Activated T-cell treated with anti-CD3 and anti-CD28 coated beads, Interleukin-2, amount 50 U/mL, for 48 hours (primary cell): ENCODE measurements around the gene SNAPC3.

ENCODE experiments used
- DNase-seq, 2 experiments: peaks; one replicate each; pipeline ENCODE4 v3.0.0-alpha.2; 2020

SNAPC3 gene

GRCh38 chr9:15498246-15498995, 75.7 kb downstream of the SNAPC3 start:
- no peak for DNase-seq

GRCh38 chr9:15499139-15499538, 76.5 kb downstream of the SNAPC3 start:
- DNase-seq, result no peak

DNA sequence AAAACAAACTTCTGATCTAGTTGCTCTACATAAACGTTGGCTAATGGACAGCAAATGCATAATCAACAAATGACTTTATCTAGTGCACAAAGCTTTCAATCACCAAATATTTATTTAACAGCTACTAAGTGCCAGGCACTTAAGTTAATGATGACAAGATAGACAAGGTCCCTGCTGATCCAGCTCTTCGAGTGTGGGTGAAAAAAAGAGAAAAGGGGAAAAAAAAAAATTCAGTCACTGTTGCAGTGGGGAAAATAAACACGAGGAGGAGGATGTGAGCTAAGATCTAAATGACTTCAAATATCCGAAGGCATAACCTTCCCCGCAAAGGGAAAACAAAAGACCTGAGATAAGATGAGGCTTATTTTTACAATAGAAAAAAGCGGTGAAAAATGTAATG, 78.5 kb downstream of the SNAPC3 start:
- no peak for DNase-seq

DNA sequence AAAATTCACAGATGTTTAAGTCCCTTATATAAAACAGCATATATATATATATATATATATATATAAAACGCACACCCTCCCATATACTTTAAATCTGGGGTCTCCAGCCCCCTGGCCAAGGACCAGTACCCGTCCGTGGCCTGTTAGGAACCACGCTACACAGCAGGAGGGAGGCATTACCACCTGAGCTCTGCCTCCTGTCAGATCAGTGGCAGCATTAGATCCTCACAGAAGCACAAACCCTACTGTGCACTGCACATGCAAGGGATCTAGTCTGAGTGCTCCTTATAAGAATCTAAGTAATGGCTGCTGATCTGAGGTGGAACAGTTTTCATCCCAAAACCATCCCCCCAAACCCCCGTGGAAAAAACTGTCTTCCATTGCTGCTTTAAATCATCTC, 79.1 kb downstream of the SNAPC3 start:
- no peak for DNase-seq

DNA sequence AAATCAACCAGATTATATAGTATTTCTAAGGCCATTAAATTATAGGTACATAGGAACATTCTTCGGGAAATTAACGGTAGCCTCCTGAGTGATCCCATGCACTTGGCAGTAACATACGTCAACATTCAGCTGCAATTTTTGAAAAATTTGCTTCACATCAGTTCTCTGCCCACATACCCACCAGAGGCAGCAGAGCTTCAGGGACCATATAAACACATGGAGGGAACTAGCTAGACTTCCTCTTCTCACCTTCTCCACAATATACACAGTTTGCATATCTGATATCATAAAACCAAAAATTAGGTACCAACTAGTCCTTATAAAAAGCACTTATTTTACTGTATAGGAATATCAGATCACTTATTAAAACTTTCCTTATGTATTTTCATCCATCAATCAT, 83.2 kb downstream of the SNAPC3 start:
- DNase-seq, result no peak

GRCh38 chr9:15509931-15510788, 87.5 kb downstream of the SNAPC3 start:
- peak; percentile 69 to 75 for DNase-seq

- DNase-seq, result peak; percentile 89 to 91
Measured at GRCh38 chr9:15510789-15511575, 88.3 kb downstream of the SNAPC3 start, which contains the start of gene PSIP1. Gene PSIP1, minus strand, starts transcription at chr9:15510970. Its CDS starts 782 bp downstream, at chr9:15510188.
